ENCODE data around the gene TMEM178A.

GRCh38 chr2:39688181-39688580 is 22.5 kb downstream of the TMEM178A start:
- no peak for TF ChIP-seq EZH2phosphoT487 (IDR thresholded peaks at IDR 0.05; ENCODE audit: borderline replicate concordance, low read length)
- TF ChIP-seq CTCF (IDR thresholded peaks at IDR 0.05; ENCODE audit: low read depth, low read length, poor library complexity, severe bottlenecking), result no peak
